C4-2B (cell line): ENCODE data around the gene ZSCAN9.

ENCODE experiments used
- ZFX ChIP-seq: fragments of 450-650 bp; IDR thresholded peaks from 2 replicates; pipeline ENCODE4 v1.6.1; 2017
- TF ChIP-seq, protein P1 (sequence below): fragments of 450-650 bp; conservative IDR thresholded peaks from 2 replicates; pipeline ENCODE4 v1.5.1; 2017; ENCODE audit warnings: mild to moderate bottlenecking

DNA sequence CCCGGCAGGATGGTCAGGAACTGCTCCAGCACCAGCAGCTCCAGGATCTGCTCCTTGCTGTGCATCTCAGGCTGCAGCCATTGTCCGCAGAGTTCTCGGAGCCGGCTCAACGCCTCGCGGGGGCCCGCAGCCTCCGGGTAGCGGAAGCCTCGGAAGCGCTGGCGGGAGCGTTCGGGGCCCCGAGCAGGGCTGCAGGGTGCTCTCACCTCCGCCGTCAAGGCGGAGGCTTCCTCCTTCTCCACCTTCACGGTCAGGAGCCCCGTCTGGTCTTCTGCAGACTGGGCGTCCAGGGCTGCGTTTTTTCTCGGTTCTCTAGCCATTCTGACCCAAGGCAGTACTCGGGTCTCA lies 26.6 kb downstream of the ZSCAN9 start:
- TF ChIP-seq, protein P1, sequence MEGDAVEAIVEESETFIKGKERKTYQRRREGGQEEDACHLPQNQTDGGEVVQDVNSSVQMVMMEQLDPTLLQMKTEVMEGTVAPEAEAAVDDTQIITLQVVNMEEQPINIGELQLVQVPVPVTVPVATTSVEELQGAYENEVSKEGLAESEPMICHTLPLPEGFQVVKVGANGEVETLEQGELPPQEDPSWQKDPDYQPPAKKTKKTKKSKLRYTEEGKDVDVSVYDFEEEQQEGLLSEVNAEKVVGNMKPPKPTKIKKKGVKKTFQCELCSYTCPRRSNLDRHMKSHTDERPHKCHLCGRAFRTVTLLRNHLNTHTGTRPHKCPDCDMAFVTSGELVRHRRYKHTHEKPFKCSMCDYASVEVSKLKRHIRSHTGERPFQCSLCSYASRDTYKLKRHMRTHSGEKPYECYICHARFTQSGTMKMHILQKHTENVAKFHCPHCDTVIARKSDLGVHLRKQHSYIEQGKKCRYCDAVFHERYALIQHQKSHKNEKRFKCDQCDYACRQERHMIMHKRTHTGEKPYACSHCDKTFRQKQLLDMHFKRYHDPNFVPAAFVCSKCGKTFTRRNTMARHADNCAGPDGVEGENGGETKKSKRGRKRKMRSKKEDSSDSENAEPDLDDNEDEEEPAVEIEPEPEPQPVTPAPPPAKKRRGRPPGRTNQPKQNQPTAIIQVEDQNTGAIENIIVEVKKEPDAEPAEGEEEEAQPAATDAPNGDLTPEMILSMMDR: no peak
- TF ChIP-seq ZFX: no peak
